Stimulated activated CD8-positive, alpha-beta memory T cell treated with anti-CD3 and anti-CD28 coated beads, Interleukin-15, amount 100 ng/mL, for 1 hour (primary cell): ENCODE measurements around the gene TECR.
"Not testable (repeated sequence)": the region's sequence is repeated elsewhere in the genome, so short reads cannot be mapped to it uniquely, and the experiment has no call there.

ENCODE experiments used
- DNase-seq: peaks from one replicate; pipeline ENCODE4 v3.0.0-alpha.2; 2020; ENCODE audit warnings: low read depth

Gene TECR

DNA sequence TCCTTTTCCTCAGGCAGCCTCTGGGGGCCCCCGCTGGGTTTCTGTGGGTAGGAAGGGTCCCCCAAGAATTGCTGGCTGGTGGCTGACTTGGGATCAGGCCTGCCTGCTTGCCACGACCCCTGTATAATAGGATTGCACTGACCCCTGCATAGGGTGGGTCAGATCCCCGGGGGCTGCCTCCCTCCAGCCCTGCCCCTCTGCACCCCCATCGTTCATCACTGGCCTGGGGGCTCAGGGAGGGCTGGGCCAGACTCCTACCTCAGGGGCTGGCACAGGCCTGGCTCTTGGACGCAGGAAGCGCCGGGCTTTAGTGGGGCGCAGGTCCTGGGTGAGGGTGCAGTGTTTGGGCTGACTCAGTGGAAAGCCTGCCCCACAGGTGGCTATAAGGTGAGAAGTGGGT is 31.9 kb downstream of the TECR start:
- DNase-seq, result no peak

- no peak for DNase-seq
Measured at GRCh38 chr19:14561847-14562351, 32.5 kb downstream of the TECR start.

DNA sequence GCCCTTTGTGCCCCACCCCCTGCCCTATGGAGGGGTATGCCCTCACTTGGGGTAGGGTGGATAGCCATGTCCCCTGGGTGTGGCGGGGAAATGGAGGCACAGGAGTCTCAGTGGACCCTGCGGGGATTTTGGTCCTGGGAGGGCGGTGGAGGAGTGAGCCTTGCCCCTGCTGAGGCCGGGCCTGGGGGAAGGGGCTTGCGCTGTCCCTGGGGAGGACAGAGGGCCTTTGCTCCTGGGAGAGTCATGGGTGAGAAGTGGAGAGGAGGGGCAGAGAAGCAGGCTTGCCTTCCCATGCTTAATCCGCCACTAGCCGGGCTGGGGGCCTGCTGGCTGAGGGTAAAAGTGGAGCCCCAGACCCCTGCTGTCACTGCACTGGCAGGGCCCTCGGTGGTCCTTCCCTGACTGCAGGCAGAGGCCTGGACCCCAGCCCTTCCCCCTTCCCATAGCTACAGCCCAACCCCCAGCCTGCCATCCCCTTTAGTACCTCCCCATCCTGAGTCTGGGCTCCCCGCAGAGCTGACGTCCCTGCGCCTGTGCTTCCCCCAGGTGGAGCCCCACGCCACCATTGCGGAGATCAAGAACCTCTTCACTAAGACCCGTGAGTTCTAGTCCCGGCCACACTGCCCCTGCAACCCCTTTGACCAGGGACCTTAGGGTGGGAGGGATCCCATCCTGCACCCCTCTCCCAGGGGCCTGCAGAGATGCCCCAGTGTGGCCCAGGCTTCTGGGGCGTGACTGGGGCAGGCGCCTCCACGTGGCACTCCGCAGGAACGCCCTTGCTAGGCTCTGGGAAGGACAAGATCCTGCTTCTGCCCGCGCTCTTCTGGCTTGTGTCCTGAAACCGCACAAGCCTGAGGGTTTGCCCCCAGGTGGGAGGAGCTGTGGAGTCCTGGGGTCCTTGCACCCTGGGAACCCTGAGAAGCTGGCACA is 33.5 kb downstream of the TECR start:
- DNase-seq, result no peak

DNA sequence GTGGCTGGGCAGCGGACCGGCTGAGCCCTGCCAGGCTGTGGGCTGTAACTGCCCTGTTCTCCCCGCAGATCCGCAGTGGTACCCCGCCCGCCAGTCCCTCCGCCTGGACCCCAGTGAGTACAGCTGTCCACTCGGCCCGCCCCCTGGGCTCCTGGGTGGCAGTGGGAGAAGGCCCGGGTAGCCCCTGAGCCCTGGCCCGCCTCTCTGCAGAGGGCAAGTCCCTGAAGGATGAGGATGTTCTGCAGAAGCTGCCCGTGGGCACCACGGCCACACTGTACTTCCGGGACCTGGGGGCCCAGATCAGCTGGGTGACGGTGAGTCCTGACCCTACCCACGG is 34.2 kb downstream of the TECR start:
- no peak for DNase-seq

DNA sequence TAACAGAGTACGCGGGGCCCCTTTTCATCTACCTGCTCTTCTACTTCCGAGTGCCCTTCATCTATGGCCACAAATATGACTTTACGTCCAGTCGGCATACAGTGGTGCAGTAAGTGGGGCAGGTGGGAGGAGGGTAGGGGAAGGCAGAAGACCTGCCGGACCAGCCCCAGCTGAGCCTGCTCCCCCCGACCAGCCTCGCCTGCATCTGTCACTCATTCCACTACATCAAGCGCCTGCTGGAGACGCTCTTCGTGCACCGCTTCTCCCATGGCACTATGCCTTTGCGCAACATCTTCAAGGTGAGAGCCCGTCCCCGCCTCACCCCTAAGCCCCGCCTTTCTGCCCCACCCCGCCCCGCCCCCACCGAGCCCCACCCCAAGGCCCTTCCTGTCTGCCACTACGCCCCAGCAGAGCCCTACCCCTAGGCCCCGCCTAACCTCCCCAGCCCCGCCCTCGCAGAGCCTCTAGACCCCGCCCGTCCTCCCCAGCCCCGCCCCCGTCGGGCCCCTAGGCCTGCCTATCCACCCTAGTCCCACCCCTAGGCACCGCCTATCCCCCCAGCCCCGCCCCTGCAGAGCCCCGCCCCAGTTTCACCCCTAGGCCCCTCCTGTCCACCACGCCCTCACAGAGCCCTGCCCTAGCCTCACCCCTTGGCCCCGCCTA is 34.7 kb downstream of the TECR start:
- no peak for DNase-seq

DNA sequence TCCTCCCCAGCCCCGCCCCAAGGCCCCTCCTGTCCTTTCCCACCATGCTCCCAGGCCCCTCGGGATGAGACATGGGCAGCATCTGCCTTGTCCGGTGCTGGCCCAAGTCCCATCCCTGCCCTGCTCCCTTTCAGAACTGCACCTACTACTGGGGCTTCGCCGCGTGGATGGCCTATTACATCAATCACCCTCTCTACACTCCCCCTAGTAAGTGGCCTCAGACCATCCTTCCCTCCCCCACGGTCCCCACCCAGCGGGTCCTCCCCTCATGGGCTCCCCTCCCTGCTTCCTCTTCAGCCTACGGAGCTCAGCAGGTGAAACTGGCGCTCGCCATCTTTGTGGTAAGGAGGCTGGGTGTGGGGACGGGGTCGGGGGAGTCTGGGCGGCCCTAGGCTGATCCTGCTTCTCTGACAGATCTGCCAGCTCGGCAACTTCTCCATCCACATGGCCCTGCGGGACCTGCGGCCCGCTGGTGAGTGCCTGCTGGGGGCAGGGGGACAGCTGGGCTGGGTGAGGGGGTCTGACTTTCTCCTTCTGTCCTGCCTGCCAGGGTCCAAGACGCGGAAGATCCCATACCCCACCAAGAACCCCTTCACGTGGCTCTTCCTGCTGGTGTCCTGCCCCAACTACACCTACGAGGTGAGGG is 35.4 kb downstream of the TECR start:
- DNase-seq, result not testable (repeated sequence)

DNA sequence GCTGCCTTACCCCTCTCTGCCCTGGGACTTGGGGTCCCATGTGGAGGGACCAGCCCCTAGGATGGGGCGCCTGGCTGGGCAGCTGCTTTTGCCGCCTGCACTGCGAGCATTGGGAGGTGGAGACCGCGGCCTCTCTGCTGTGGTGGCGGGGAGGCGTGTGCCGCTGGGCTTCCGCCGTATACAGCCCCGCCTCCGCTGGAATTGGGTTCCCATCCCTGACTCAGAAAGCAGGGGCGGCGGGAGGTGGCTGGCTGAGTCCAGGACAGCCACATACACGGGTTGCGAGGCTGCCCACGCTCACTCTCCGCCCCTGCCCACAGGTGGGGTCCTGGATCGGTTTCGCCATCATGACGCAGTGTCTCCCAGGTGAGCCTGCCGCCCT is 35.9 kb downstream of the TECR start:
- no peak for DNase-seq

DNA sequence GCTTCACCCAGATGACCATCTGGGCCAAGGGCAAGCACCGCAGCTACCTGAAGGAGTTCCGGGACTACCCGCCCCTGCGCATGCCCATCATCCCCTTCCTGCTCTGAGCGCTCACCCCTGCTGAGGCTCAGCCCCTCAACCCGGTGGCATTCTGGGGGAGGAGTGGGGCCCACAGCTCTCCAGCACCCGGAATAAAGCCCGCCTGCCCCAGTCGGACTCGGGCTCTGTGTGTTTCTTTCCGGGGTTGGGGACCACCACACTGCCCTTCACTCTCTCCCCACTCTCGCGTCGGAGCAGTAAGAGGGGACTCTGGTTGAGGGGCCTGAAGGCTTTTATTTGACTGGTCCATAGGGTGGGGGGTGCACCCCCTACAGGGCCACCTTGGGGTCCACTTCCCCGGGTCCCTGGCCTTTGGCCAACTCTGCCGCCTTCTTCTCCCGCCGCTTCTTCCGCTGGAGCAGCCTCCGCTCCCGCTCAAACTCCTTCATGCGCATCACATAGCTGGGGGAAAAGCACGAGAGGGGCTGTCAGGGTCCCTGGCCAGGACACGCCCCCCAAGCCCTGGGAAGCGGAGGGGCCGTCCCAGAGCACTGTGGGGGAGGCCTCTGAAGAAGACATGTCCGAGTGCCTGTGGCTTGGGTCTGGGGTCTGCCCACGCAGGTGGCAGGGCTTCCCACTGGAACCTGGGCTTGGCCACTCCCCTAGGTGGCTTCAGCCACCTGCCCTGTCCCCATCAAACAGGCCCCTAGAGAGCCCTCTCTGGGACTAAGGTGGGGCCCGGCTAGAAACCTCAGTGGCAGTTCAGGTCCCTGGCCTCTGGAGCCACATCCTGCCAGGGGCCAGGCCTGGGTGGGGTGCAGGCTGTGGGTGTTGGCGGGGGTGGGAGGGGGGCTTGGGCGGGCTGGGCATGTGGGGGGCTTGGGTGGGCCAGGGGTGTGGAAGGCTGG is 36.6 kb downstream of the TECR start:
- DNase-seq, result no peak

DNA sequence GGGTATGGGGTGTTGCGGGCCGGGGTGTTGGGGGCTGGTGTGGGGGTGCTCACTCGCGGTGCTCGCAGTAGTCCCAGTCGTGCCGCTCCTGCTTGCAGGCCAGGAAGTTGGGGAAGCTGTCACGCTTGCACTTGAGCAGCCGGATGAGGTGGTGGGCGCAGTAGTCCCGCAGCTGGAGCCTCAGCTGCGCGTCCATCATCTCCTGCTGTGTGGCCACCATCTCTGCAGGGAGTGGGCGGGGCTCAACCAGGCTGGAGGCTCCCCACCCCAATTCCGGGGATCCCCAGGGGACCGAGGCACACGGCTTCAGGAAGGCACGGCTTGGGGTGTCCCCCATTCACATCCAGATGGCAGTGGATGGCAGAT is 37.3 kb downstream of the TECR start:
- no peak for DNase-seq

DNA sequence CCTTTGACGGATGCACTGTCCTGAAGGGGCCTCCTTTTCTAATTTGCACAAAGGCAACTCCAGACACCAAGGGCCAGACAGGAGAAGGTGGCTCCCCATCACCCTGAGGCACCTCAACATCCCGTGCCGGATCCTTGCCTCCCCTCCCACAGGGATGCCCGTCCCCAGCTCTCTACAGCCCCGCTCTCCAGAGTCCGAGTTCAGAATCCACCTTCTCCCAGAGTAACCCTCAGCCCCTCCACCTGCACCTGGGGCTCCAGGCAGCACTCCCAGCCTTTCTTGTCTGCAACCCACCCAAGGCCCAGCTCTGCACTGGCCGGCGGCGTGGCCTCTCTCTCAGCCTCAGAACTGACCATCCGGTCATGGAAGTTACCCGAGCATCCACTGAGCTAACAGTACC is 37.7 kb downstream of the TECR start:
- DNase-seq, result no peak

DNA sequence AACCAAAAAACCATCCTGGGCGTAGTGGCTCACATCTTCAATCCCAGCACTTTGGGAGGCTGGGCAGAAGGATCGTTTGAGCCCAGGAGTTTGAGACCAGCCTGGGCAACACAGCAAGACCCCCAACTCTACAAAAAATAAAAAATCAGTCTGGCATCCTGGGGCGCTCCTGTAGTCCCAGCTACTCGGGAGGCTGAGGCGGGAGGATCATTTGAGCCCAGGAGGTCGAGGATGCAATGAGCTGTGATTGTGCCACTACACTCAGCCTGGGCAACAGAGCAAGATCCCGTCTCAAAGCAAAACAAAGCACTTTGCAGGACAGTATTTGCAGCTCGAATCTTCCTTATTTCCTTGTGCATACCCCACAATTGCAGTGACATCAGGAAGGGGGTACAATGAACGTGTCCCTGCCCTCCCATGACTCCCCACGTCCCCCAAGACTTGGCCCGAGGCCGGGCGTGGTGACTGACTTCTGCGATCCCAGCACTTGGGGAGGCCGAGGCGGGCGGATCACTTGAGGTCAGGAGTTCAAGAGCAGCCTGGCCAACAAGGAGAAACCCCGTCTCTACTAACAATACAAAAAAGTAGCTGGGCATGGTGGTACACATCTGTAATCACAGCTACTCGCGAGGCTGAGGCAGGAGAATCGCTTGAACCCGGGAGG is 41.6 kb downstream of the TECR start:
- no peak for DNase-seq

- peak; percentile 70 for DNase-seq
Measured at GRCh38 chr19:14571695-14572490, 42.5 kb downstream of the TECR start, which contains the start of gene NDUFB7. Gene NDUFB7, minus strand, starts transcription at chr19:14572066. Its CDS starts 66 bp downstream, at chr19:14572000.

DNA sequence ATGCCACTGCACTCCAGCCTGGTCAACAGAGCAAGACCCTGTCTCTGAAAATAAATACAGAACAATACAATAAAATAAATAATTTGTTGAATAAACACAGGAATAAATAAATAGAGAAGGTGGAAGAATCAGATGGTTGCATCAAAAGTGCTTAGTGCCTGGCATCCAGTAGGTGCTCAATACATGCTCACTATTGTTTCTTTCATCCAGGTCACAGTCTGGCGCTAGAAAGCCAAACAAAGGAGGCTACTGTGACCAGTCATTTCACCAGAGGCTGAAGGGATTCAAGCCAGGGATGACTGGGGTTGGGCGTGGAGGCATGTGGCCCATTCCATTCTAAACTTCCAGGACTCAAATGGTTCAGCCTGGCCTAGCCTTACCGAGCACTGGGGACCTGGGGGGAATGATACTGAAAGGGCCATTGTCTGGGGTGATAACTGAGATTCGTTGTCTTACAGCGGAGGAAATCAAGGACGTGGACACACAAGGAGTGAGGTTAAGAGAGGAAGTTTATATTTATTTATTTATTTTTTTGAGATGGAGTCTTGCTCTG is 46.1 kb downstream of the TECR start:
- DNase-seq, result no peak

DNA sequence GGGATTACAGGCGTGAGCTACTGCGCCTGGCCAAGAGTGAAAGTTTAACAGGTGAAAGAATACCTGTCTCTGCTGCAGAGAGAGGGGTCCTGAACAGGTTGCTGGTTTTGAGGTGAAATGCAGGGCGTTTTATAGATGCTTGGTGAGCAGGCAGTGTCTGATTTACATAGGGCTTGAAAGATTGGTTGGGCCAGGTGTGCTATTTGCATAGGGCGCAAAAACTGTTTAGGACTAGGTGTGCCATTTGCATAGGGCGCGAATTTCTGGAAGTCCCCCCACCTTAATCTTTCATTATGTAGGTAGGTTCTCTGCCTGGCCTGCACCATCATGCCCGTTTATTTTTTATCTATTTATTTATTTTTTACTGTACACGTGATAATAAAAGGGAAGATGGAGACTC is 47.0 kb downstream of the TECR start:
- DNase-seq, result no peak

GRCh38 chr19:14577264-14577663 is 47.9 kb downstream of the TECR start:
- no peak for DNase-seq

- no peak for DNase-seq
Measured at GRCh38 chr19:14577885-14578427, 48.6 kb downstream of the TECR start.

DNA sequence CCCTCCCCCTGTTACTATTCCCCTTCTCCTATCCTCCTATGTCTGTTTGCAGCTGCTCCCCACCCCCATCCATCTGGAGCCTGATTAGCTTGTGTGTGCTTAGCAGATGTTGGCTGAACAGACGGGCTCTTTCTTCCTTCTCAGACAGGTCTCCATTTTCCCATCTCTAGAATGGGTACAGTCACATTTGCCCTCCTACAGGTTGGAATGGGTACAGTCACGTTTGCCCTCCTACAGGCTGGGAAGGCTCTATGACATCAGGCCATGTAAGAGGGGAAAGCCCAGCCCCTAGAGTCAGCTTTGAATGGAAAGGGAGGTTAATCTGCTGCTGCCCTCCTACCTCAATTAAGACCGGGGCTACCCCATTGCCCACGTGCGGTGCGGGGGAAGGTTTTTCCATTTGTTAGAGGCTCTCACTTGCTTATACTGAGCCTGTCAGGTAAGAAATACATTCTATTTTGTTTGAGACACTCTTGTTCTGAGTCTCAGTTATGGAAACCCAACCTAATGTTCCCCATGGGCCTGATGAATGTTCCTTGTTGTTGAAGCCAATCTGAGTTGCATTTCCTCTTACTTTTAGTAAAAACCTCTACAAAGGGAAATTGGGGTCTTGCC is 51.3 kb downstream of the TECR start:
- DNase-seq, result no peak

DNA sequence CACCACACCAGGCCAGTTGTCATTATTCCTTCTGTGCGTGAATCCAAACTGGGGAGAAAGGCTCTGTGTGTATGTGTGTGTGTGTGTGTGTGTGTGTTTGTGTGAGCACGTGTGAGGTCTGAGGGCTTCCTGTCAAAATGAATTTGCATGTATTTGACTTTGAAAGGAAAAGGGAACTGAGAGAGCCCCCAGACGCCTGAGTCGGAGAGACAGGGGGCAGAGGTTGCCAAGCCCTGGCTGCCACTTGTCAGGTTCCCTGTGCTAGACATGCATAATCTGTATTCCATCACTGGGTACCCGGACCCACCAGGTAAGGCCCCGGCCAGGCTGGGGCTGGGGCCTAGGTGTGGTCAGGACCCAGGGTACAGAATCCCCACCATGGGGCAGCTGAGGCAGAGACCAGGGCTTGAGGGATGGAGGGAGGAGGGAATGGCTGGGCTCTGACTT is 53.5 kb downstream of the TECR start, which contains the start of gene CLEC17A:
TSS of gene CLEC17A (plus strand) at position 191 of the 447 bp plus-strand sequence. CDS start at position 268, 77 bp downstream.
- no peak for DNase-seq

GRCh38 chr19:14584372-14584771 is 55.0 kb downstream of the TECR start:
- not testable (repeated sequence) for DNase-seq
